Tibial nerve (tissue), 4 donors: ENCODE measurements around the gene ABHD16B.

Source experiments
- EP300 ChIP-seq, 2 donors: sonication (generic); formaldehyde crosslinking; IDR thresholded peaks; one replicate each; pipeline ENCODE4 v1.6.1; 2017; ENCODE audit warnings: antibody characterized with exemption in 2 of 2, mild to moderate bottlenecking in 1 of 2
- POLR2A ChIP-seq, 2 donors: fragments of 450-650 bp; IDR thresholded peaks; one replicate each; pipeline ENCODE4 v1.6.1; 2017; ENCODE audit warnings: antibody characterized with exemption in 2 of 2, mild to moderate bottlenecking in 2 of 2, moderate library complexity in 2 of 2
- TF ChIP-seq, protein P1 (sequence below), 5 experiments: fragments of 200-600 bp in 3 of 5; fragments of 450-650 bp in 2 of 5; sonication (generic) in 3 of 5; IDR thresholded peaks; one replicate each; pipeline ENCODE4 v1.5.1; 2016 to 2019; ENCODE audit warnings: antibody characterized with exemption in 5 of 5, mild to moderate bottlenecking in 3 of 5, moderate library complexity in 2 of 5

- TF ChIP-seq, protein P1, sequence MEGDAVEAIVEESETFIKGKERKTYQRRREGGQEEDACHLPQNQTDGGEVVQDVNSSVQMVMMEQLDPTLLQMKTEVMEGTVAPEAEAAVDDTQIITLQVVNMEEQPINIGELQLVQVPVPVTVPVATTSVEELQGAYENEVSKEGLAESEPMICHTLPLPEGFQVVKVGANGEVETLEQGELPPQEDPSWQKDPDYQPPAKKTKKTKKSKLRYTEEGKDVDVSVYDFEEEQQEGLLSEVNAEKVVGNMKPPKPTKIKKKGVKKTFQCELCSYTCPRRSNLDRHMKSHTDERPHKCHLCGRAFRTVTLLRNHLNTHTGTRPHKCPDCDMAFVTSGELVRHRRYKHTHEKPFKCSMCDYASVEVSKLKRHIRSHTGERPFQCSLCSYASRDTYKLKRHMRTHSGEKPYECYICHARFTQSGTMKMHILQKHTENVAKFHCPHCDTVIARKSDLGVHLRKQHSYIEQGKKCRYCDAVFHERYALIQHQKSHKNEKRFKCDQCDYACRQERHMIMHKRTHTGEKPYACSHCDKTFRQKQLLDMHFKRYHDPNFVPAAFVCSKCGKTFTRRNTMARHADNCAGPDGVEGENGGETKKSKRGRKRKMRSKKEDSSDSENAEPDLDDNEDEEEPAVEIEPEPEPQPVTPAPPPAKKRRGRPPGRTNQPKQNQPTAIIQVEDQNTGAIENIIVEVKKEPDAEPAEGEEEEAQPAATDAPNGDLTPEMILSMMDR (IDR thresholded peaks at IDR 0.05), result no peak
- TF ChIP-seq POLR2A (IDR thresholded peaks at IDR 0.05) (no peak), EP300 (IDR thresholded peaks at IDR 0.05) (no peak)
Measured at GRCh38 chr20:63890616-63891015, 29.3 kb downstream of the ABHD16B start.
